ES-I3 (cell line): ENCODE data around the gene CD34.

Experiments
- H3K36me3 ChIP-seq: 2 replicates; pipeline ENCODE4 v1.6.1; 2013; ENCODE audit warnings: mild to moderate bottlenecking, low read length, control low read depth, moderate library complexity; ENCODE audit not compliant: insufficient read depth
- H3K4me1 ChIP-seq: 2 replicates; pipeline ENCODE4 v1.6.1; 2013; ENCODE audit warnings: mild to moderate bottlenecking, control low read depth, low read length; ENCODE audit not compliant: insufficient read depth
- H3K9ac ChIP-seq: 2 replicates; pipeline ENCODE4 v1.6.1; 2013; ENCODE audit warnings: low read depth, mild to moderate bottlenecking, low read length, moderate library complexity
- H3K9me3 ChIP-seq: 2 replicates; pipeline ENCODE4 v1.6.1; 2013; ENCODE audit warnings: mild to moderate bottlenecking, low read length, moderate library complexity; ENCODE audit not compliant: control insufficient read depth, insufficient read depth

Gene CD34

DNA sequence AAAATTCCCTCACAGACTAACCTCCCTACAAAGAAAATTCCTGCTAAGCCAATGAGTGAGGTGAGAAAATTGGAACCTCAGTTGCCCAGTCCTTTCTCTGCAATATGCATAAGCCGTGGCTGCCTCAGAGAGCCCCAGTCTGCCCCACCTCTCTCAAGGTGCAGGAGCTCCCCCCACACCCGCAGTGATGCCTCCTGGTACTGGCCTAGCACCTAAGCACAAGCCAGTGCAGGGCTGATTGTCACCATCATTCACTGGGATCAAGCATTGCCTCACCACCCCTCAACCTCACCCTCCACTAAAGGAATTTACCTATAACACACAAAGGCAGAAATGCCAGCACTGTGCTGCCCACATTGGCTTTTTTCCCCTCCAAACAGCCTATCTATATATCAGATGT is 56.9 kb downstream of the CD34 start:
- Histone ChIP-seq H3K36me3 (no peaks in the 10 kb centered on the region), H3K9me3 (no peaks in the 10 kb centered on the region), H3K4me1 (peaks cover 8% of the 10 kb centered on the region; the same call in 1 of the 2 replicates), H3K9ac (no peak overlapping the region)

DNA sequence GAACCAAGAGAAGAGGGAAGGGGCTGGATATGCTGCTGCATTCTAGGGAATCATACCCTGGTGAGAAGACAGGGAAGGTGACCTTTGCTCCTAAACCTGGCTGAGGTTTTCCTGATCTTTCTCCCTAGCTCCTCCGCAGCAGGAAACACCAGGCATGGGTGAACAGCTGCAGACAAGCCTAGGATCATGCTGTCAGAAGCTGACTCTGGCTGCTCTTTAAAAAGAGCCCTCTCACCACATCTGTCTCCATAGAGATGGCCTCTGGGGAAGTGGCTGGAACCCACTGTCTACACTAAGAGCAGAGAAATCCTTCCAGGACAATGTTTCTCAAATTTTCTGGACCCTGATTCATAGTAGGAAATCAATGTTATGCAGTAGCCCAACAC is 57.6 kb downstream of the CD34 start:
- Histone ChIP-seq H3K36me3 (no peaks in the 10 kb centered on the region), H3K9ac (no peak overlapping the region), H3K9me3 (no peaks in the 10 kb centered on the region), H3K4me1 (peaks cover 8% of the 10 kb centered on the region; the same call in 1 of the 2 replicates)

DNA sequence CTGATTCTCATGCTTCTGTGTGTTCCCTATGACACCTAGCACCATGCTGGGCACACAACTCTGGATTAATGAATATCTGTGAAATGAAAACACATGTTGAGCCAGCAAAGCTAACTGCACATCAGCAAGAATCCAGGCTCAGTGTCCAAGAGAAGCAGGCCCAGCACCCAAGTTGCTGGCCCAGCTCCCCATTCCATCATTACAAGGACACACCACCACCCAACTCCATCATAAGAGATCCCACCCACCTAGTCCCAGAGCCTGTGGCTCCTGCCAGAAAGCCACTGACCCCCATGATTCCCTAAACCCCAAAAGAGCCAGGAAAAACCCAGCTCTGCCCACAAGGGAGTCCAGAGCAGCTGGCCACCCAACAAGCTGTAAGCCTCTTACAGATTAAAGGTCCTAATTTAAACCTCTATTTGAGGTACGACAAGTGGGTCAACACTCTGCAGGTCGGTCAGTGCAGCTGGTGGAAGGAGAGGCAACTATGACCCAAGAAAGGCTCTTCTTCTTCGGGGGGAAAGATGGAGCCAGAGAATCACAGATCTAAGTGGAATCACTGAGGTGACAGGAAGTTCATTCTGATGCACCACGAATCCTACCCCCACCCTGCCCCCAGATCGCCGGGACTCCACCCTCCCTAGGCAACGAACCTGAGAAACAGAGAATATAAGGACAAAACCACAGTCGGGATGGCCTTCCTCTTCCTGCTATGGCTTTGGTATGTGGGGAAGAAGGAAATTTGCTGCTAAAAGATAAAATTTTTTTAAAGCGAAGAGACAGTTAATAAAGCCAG is 58.2 kb downstream of the CD34 start:
- peaks cover 5% of the 10 kb centered on the region; the same call in 1 of the 2 replicates for H3K4me1 ChIP-seq
- no peaks in the 10 kb centered on the region for H3K9me3 ChIP-seq

DNA sequence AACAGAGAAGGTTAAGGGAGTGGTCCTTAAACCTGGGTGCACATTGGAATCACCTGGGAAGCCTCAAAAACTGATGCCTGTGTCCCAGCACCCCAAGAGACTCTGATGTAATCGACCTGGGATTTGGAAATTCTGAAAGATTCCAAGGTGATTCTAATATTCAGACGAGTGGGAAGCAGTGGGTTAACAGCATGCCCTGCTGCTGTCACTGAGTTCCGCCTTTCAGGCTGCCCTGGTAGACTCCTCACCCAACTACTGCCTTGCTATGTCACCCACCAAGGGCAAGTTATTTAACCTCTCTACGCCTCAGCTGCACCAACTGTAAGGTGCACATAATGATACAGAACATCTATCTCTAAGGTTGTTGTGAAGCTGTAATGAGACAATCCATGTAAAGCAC is 59.2 kb downstream of the CD34 start:
- peaks cover 5% of the 10 kb centered on the region; the same call in 1 of the 2 replicates for H3K4me1 ChIP-seq
- no peaks in the 10 kb centered on the region for H3K9me3 ChIP-seq
- no peak overlapping the region for H3K9ac ChIP-seq
- H3K36me3 ChIP-seq, result no peaks in the 10 kb centered on the region

More for the DNA sequence above, 58.2 kb downstream of the CD34 start:
- no peak overlapping the region for H3K9ac ChIP-seq
- H3K36me3 ChIP-seq, result no peaks in the 10 kb centered on the region

DNA sequence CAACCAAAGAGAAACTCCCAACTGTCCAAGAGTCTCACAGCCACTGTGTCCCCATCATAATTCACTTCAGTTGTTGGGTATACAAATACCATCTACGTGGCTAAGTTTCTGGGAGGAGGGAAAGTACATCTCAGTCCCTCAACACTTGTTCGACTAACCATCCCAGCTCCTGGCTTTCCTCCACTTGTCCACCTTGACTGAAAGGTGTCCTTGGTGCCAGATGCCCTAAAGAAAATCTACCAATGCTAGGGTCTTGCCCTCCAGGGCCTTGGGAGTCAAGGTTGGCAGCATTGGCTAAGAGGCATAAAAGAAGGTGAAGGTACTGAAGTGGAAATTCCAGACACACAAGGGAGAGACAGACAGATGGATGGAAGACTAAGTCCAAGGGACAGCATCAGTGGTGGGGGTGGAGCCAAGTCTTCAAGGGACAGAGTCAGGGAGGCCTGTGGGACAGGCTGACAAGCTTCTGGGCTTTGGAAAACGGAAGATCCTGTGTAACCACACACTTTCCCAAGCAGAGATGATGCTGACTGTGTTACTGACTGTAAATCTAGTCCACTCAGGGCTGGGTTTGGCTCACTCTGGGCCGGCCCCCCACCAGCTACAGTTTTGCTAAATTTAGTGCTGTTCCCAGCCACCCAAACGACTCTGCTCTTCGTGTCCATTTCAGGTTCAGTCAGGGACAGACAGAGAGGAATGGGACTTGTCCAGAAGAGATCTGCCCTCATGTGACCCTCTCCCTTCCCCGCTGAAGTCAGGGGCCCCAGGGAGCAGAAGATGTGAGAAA is 60.1 kb downstream of the CD34 start:
- Histone ChIP-seq H3K36me3 (no peaks in the 10 kb centered on the region), H3K9ac (no peak overlapping the region), H3K9me3 (no peaks in the 10 kb centered on the region), H3K4me1 (peaks cover 5% of the 10 kb centered on the region; the same call in 1 of the 2 replicates)

DNA sequence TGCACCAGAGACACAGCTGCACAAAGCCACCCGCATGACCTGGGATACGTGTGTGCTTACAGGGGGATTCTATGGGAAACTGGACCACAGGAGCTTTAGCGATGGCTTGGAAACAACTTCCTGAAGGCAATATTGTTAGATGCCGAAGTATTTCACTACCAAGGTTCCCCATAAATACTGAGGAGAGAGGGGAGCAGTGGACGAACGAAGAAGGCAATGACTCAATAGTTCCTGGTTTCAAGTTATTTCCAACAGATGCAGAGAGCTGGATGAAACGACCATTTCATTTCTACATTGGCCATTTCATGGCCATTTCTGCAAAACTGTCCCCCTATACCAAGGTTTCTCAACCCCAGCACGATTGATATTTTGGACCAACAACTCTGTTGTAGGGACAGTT is 61.3 kb downstream of the CD34 start:
- Histone ChIP-seq H3K4me1 (peaks cover 5% of the 10 kb centered on the region; the same call in 1 of the 2 replicates), H3K36me3 (no peaks in the 10 kb centered on the region), H3K9me3 (no peaks in the 10 kb centered on the region), H3K9ac (no peak overlapping the region)

DNA sequence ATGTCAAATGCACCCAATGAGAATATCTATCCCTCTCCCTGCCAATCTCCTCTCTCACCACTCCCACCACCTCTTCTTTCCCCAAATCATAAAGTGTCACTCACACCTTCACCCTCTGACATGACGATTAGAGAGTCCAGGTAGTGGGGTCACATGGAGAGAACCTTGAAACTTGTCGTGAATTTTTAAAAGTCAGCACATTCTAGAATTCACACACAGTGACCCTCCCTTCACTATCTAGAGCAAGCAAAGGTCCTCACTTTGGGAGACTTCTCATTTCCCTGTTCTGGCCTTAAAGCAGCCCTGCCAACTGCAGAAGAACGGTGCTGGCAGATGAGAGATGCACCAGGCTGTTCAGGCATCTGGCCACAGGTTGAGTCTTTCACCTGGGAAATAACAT is 61.9 kb downstream of the CD34 start:
- no peaks in the 10 kb centered on the region for H3K36me3 ChIP-seq
- H3K4me1 ChIP-seq, result peaks cover 5% of the 10 kb centered on the region; the same call in 1 of the 2 replicates
- H3K9me3 ChIP-seq, result no peaks in the 10 kb centered on the region
- H3K9ac ChIP-seq, result no peak overlapping the region

DNA sequence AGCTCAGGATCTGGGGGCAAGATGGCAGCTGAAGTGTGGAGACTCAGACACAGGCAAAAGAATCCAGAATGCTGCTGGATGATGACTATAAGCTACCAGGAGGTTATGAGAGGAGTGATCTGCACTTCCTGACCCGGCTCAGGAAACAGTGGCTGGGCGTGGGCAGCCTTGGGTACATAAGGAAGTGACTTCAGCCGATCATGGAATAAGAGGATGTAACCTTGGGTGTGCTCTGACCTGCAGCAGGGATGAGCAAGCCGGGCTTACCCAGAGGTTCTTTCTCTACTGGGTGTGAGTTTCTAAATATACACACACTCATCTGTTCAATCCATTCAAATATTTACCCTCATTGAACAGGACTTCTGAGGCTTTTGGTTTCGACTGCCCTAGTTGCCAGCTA is 62.7 kb downstream of the CD34 start:
- no peak overlapping the region for H3K9ac ChIP-seq
- H3K36me3 ChIP-seq, result no peaks in the 10 kb centered on the region
- H3K9me3 ChIP-seq, result no peaks in the 10 kb centered on the region
- peaks cover 4% of the 10 kb centered on the region; the same call in 1 of the 2 replicates for H3K4me1 ChIP-seq

DNA sequence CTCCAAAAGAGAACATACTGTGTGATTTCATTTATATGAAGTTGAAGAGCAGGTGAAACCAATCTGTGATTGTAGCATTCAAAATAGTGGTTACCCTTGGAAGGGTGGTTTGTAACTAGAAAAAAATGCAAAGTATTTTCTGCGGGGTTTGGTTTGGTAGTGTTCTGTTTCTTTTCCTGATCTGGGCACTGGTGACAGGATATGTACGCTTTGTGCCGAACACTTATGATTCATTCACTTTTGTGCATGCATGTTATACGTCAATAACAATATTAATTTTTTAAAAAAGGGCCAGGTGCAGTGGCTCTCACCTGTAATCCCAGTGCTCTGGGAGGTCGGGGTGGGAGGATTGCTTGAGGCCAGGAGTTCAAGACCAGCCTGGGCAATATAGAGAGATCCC is 63.8 kb downstream of the CD34 start:
- no peaks in the 10 kb centered on the region for H3K36me3 ChIP-seq
- H3K9ac ChIP-seq, result no peak overlapping the region
- H3K4me1 ChIP-seq, result no peaks in the 10 kb centered on the region
- H3K9me3 ChIP-seq, result no peaks in the 10 kb centered on the region

DNA sequence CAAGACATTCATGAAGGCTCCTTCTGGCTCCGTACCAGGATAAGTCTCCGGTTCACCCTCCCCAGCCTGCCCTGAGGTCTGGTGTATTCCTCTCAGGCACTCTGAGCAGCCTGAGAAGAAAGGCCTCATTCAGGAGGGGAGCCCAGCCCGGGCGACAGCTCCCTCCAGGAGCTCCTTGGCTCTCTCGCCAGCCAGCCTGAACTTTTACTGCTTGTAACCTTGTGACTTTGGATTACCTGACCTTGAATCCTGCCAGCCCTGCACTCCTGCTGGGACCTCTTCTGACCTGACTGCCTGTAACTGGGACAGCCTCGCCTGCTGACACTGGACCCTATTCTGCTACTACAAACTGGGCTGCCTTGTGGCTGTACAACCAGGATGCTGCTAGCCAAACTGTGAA is 65.8 kb downstream of the CD34 start:
- no peaks in the 10 kb centered on the region for H3K4me1 ChIP-seq
- no peak overlapping the region for H3K9ac ChIP-seq
- H3K36me3 ChIP-seq, result no peaks in the 10 kb centered on the region
- H3K9me3 ChIP-seq, result no peaks in the 10 kb centered on the region

DNA sequence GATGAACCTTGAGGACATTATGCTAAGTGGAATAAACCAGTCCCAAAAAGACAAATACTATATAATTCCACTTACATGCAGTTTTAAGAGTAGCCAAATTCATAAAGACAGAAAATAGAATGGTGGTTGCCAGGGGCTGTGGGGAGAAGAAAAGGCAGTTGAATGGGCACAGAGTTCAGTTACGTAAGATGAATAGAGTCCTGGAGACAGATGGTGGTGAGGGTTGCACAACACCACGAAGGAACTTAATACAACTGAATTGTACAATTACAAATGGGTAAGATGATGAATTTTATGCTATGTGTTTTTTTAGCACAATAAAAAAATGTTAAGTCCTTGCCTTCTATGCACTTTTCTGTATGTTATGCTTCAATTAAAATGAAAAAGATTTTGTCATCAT is 66.6 kb downstream of the CD34 start:
- Histone ChIP-seq H3K4me1 (no peaks in the 10 kb centered on the region), H3K9me3 (no peaks in the 10 kb centered on the region), H3K9ac (no peak overlapping the region), H3K36me3 (no peaks in the 10 kb centered on the region)

DNA sequence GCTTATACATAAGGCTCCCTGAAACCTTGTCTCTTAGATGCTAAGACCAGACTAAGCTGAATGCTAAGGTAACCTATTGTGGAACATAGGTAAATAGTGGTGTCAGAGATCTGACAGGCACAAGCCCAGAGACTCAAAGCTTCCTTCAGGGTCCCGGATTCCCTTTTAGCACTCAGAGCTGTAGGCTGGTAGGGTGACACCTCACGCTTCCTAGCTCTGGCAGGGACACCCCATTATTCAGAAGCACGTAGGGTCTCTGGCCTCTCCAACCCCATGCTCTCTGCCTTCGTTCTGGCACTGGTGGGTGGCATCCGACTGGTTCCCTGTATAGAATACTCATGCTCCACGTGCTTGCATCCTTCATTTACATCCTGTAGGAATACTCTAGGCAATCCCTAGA is 68.4 kb downstream of the CD34 start:
- Histone ChIP-seq H3K9ac (no peak overlapping the region), H3K9me3 (no peaks in the 10 kb centered on the region), H3K4me1 (no peaks in the 10 kb centered on the region), H3K36me3 (no peaks in the 10 kb centered on the region)

DNA sequence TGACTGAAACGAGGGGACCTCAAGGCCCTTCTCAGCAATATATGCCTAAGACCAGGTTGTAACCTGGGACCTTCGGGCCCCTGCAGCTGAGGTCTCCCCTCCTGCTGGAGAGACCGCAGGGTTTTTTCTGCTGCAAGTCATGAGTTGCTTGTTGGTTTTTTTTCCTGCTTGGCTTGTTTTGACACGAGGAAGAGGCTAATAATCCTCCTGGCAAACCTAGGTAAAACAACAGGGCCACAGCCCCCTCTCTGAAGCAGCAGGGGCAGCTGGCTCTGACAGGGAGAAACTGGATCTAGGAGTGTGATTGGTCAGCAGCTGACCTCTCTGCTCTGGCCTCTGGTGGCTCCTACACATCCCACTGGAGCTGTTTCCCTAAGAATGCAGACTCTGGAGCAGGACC is 69.0 kb downstream of the CD34 start:
- no peak overlapping the region for H3K9ac ChIP-seq

DNA sequence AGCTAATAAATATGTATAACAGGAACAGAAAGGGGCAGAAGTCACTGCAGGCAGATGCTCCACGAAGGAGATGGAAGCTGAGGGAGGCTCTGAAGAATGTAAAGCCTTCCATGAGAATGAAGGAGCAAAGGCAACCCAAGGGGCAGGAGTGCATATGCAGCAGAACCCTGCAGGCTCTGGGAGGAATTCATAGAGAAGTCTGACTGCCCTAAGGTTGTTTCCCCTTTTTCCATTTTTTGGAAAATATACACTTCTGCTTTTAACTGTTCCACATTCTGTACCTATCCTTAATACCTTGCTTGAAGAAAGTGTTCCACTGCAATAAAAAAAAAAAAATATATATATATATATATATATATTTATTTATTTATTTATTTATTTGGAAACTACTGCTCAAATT is 69.6 kb downstream of the CD34 start:
- no peaks in the 10 kb centered on the region for H3K4me1 ChIP-seq
- H3K9ac ChIP-seq, result no peak overlapping the region
- no peaks in the 10 kb centered on the region for H3K36me3 ChIP-seq
- H3K9me3 ChIP-seq, result no peaks in the 10 kb centered on the region

More for the DNA sequence above, 69.0 kb downstream of the CD34 start:
- Histone ChIP-seq H3K9me3 (no peaks in the 10 kb centered on the region), H3K36me3 (no peaks in the 10 kb centered on the region), H3K4me1 (no peaks in the 10 kb centered on the region)

DNA sequence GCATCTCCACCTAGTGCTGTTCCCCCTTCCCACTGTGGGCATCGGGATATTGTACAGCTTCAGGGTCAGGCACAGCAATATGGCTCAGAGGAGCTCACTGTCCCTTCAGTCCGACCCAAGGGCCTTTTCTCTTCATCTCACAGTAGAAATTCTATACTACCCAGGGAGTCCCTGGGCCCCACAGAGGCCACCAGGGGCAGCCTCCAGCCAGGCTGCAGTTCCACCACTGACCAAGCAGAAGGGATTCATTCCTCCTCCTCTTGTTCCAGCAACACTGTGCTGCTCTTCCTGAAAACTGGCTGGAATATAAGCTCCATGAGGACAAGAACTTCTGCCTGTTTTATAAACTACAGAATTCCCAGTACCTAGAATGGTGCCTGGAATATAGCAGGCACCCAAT is 70.5 kb downstream of the CD34 start:
- Histone ChIP-seq H3K9ac (no peak overlapping the region), H3K9me3 (no peaks in the 10 kb centered on the region), H3K4me1 (no peaks in the 10 kb centered on the region), H3K36me3 (no peaks in the 10 kb centered on the region)
